ENCODE results near the gene OGDH. TPM values are rescaled to one million over a fixed set of nuclear protein-coding genes. Genes with fewer than 3 reads are reported as not detected.
"Not testable (repeated sequence)": the region's sequence is repeated elsewhere in the genome, so short reads cannot be mapped to it uniquely, and the experiment has no call there.

Gene OGDH
- total and polyA plus RNA-seq, 10 of the 15 experiments (the other 5 are each of a cell fraction or from before 2014, with no cell fraction given): 4.1 to 103 (median 48.4) TPM

DNA sequence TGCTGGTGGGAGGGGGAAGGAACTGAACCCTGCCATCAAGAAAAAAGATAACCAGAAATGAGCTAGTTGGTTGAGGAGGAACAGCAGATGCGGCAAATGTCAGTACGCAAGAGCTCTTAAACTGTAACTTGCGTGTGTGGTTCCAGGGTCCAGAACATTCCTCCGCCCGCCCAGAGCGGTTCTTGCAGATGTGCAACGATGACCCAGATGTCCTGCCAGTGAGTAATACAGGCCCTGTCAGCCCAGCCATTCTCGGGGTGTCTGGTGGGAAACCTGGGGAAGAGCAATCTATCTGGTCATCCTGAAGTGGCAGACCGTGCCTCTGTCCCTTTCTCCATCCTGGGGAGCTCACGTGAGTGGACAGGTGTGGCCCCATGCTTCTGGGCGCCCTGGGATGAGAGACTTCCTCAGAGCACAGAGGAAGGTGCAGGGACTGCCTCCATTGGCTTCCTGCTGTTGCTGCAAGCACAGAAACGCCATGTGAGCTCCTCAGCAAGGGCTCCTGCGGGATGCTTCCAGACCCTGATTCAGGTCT lies 91.7 kb downstream of the OGDH start:
- RAD21 ChIA-PET (ENCODE audit: unreplicated experiment): no interaction called here

DNA sequence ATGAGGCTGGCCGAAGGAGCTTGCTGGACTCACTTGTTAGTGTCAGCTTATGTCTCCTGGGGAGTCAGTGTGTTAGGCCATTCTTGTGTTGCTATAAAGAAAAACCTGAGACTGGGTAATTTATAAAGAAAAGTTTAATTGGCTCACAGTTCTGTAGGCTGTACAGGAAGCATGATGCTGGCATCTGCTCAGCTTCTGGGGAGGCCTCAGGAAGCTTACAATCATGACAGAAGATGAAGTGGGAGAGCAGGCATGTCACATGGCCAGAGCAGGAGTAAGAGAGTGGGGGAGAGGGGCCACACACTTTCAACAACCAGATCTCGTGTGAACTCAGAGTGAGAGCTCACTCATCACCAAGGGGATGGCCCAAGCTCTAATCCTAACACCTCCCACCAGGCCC lies 93.2 kb downstream of the OGDH start:
- H3K9ac ChIP-seq (ENCODE audit: control insufficient read depth, insufficient read depth, low read length); POLR2A ChIA-PET; H3K27me3 ChIP-seq (replicated peaks in 1 of 2; ENCODE audit: control insufficient read depth in 2 of 2, insufficient read depth in 2 of 2, low read length in 1 of 2); H3K9me3 ChIP-seq (replicated peaks; ENCODE audit: control insufficient read depth, insufficient read depth, low read length); intact Hi-C loops (cut with micrococcal nuclease; ENCODE audit: unreplicated experiment); H2AFZ ChIP-seq (ENCODE audit: control insufficient read depth, low read depth, low read length); DNase-seq (ENCODE audit: low read depth, low spot score); BruUV-seq (replicated peaks); RAD21 ChIA-PET (ENCODE audit: unreplicated experiment); H3K79me2 ChIP-seq (ENCODE audit: control insufficient read depth, insufficient read depth, low read length); in situ Hi-C loops (cut with MboI); H3K4me1 ChIP-seq (ENCODE audit: control insufficient read depth, insufficient read depth, low read length); H3K4me2 ChIP-seq (ENCODE audit: control insufficient read depth, insufficient read depth); ATAC-seq; CTCF ChIA-PET; H3K27ac ChIP-seq (ENCODE audit: control insufficient read depth, insufficient read depth); H3K4me3 ChIP-seq; H4K20me1 ChIP-seq (ENCODE audit: control insufficient read depth, insufficient read depth); FAIRE-seq: not testable (repeated sequence)
- H3K36me3 ChIP-seq (ENCODE audit: control insufficient read depth in 2 of 2, insufficient read depth in 2 of 2, low read length in 1 of 2): peaks cover 26 to 28% of the 10 kb centered on the region in 2 experiments
- SMC1A ChIA-PET (ENCODE audit: uncharacterized antibody, unreplicated experiment): interaction anchor here (0.6 to 0.8 kb wide), 2 partner anchors 114 to 124 kb away, joined by 3 read pairs; no protein-coding TSS in a partner anchor
- 76% methylated on average over 2 of the region's 2 CpGs for WGBS (ENCODE audit: insufficient coverage, insufficient replicate concordance, low lambda C conversion rate, missing lambda C conversion rate)

More for the DNA sequence above, 91.7 kb downstream of the OGDH start:
- no peaks in the 10 kb centered on the region for H3K79me2 ChIP-seq (ENCODE audit: control insufficient read depth, insufficient read depth, low read length)
- CTCF ChIA-PET: no interaction called here
- 97% methylated on average over 13 of the region's 13 CpGs for WGBS (ENCODE audit: insufficient coverage, insufficient replicate concordance, low lambda C conversion rate, missing lambda C conversion rate)
- ATAC-seq (no peak), FAIRE-seq (no peak), DNase-seq (ENCODE audit: low read depth, low spot score) (no peak)
- in situ Hi-C loops (cut with MboI) (no loop called here), intact Hi-C loops (cut with micrococcal nuclease; ENCODE audit: unreplicated experiment) (no loop called here)
- H2AFZ ChIP-seq (ENCODE audit: control insufficient read depth, low read depth, low read length): no peak overlapping the region
- no peaks in the 10 kb centered on the region for H4K20me1 ChIP-seq (ENCODE audit: control insufficient read depth, insufficient read depth)
- no peak overlapping the region for H3K27ac ChIP-seq (ENCODE audit: control insufficient read depth, insufficient read depth)
- POLR2A ChIA-PET: no interaction called here
- no peaks in the 10 kb centered on the region for H3K27me3 ChIP-seq (replicated peaks in 1 of 2; ENCODE audit: control insufficient read depth in 2 of 2, insufficient read depth in 2 of 2, low read length in 1 of 2)
- H3K4me1 ChIP-seq (ENCODE audit: control insufficient read depth, insufficient read depth, low read length): no peaks in the 10 kb centered on the region
- BruUV-seq (replicated peaks): no TSS peak
- no peaks in the 10 kb centered on the region; the same call in 2 of the 3 replicates for H3K9me3 ChIP-seq (replicated peaks; ENCODE audit: control insufficient read depth, insufficient read depth, low read length)
- SMC1A ChIA-PET (ENCODE audit: uncharacterized antibody, unreplicated experiment): no interaction called here
- peaks cover 26 to 32% of the 10 kb centered on the region in 2 experiments for H3K36me3 ChIP-seq (ENCODE audit: control insufficient read depth in 2 of 2, insufficient read depth in 2 of 2, low read length in 1 of 2)
- TF ChIP-seq, protein P1, sequence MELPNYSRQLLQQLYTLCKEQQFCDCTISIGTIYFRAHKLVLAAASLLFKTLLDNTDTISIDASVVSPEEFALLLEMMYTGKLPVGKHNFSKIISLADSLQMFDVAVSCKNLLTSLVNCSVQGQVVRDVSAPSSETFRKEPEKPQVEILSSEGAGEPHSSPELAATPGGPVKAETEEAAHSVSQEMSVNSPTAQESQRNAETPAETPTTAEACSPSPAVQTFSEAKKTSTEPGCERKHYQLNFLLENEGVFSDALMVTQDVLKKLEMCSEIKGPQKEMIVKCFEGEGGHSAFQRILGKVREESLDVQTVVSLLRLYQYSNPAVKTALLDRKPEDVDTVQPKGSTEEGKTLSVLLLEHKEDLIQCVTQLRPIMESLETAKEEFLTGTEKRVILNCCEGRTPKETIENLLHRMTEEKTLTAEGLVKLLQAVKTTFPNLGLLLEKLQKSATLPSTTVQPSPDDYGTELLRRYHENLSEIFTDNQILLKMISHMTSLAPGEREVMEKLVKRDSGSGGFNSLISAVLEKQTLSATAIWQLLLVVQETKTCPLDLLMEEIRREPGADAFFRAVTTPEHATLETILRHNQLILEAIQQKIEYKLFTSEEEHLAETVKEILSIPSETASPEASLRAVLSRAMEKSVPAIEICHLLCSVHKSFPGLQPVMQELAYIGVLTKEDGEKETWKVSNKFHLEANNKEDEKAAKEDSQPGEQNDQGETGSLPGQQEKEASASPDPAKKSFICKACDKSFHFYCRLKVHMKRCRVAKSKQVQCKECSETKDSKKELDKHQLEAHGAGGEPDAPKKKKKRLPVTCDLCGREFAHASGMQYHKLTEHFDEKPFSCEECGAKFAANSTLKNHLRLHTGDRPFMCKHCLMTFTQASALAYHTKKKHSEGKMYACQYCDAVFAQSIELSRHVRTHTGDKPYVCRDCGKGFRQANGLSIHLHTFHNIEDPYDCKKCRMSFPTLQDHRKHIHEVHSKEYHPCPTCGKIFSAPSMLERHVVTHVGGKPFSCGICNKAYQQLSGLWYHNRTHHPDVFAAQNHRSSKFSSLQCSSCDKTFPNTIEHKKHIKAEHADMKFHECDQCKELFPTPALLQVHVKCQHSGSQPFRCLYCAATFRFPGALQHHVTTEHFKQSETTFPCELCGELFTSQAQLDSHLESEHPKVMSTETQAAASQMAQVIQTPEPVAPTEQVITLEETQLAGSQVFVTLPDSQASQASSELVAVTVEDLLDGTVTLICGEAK (IDR thresholded peaks at IDR 0.05; ENCODE audit: borderline replicate concordance): no peak
- no peak for TF ChIP-seq IKZF2 (IDR thresholded peaks at IDR 0.05)
- TF ChIP-seq CEBPB (IDR thresholded peaks at IDR 0.05; ENCODE audit: borderline replicate concordance in 1 of 2, low read depth in 2 of 2, low read length in 2 of 2): no peak
- TF ChIP-seq, protein P2, sequence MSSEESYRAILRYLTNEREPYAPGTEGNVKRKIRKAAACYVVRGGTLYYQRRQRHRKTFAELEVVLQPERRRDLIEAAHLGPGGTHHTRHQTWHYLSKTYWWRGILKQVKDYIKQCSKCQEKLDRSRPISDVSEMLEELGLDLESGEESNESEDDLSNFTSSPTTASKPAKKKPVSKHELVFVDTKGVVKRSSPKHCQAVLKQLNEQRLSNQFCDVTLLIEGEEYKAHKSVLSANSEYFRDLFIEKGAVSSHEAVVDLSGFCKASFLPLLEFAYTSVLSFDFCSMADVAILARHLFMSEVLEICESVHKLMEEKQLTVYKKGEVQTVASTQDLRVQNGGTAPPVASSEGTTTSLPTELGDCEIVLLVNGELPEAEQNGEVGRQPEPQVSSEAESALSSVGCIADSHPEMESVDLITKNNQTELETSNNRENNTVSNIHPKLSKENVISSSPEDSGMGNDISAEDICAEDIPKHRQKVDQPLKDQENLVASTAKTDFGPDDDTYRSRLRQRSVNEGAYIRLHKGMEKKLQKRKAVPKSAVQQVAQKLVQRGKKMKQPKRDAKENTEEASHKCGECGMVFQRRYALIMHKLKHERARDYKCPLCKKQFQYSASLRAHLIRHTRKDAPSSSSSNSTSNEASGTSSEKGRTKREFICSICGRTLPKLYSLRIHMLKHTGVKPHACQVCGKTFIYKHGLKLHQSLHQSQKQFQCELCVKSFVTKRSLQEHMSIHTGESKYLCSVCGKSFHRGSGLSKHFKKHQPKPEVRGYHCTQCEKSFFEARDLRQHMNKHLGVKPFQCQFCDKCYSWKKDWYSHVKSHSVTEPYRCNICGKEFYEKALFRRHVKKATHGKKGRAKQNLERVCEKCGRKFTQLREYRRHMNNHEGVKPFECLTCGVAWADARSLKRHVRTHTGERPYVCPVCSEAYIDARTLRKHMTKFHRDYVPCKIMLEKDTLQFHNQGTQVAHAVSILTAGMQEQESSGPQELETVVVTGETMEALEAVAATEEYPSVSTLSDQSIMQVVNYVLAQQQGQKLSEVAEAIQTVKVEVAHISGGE (CRISPR knock-in tag; IDR thresholded peaks at IDR 0.05): no peak
- no peak for TF ChIP-seq RFX5 (IDR thresholded peaks at IDR 0.05; ENCODE audit: low read depth, low read length)
- no peak overlapping the region for H3K9ac ChIP-seq (ENCODE audit: control insufficient read depth, insufficient read depth, low read length)
- H3K4me3 ChIP-seq: no peak overlapping the region
- no peak overlapping the region for H3K4me2 ChIP-seq (ENCODE audit: control insufficient read depth, insufficient read depth)
